Breast epithelium (tissue), 4 donors: ENCODE data around the gene CDH23. TPM values are rescaled to one million over a fixed set of nuclear protein-coding genes. Genes with fewer than 3 reads are reported as not detected.
A peak's percentile ranks its signal among the peaks of the same experiment; 100 is the strongest.

Source experiments
- DNase-seq, 2 donors: peaks; one replicate each; pipeline ENCODE4 v3.0.0-alpha.2; 2019; ENCODE audit warnings: low spot score in 2 of 2
- H3K27ac ChIP-seq, 2 donors: fragments of 200-600 bp; sonication (generic) in 1 of 2; one replicate each; pipeline ENCODE4 v1.5.1; 2016 to 2019; ENCODE audit warnings: mild to moderate bottlenecking in 1 of 2
- H3K27me3 ChIP-seq, 2 donors: fragments of 200-600 bp; sonication (generic) in 1 of 2; one replicate each; pipeline versions ENCODE4 v1.5.1 to v1.6.0; 2017 to 2019; ENCODE audit warnings: control low read depth in 1 of 2, mild to moderate bottlenecking in 1 of 2
- H3K36me3 ChIP-seq: fragments of 200-600 bp; one replicate; pipeline ENCODE4 v1.5.1; 2019
- H3K4me1 ChIP-seq, 2 donors: fragments of 200-600 bp; sonication (generic); one replicate each; pipeline ENCODE4 v1.5.1; 2016 to 2019; ENCODE audit warnings: control low read depth in 1 of 2
- H3K4me3 ChIP-seq, 3 donors: fragments of 200-600 bp; sonication (generic); 1 replicate in 2 of 3; 2 replicates in 1 of 3; pipeline ENCODE4 v1.5.1; 2016 to 2019; ENCODE audit warnings: mild to moderate bottlenecking in 3 of 3, moderate library complexity in 2 of 3
- H3K9me3 ChIP-seq, 2 donors: fragments of 200-600 bp; sonication (generic) in 1 of 2; one replicate each; pipeline ENCODE4 v1.5.1; 2016 to 2019; ENCODE audit warnings: control low read depth in 1 of 2
- POLR2A ChIP-seq: fragments of 450-650 bp; IDR thresholded peaks from one replicate; pipeline ENCODE4 v1.6.1; 2016; ENCODE audit warnings: antibody characterized with exemption, mild to moderate bottlenecking, moderate library complexity
- POLR2AphosphoS5 ChIP-seq, 3 donors: sonication (generic); formaldehyde crosslinking; IDR thresholded peaks; one replicate each; pipeline ENCODE4 v1.6.1; 2017; ENCODE audit warnings: antibody characterized with exemption in 3 of 3
- intact Hi-C: fragments of 100-400 bp; cut with DNase I; formaldehyde crosslinking; loops from one replicate; pipeline ENCODE4 v1.15.1; 2023; ENCODE audit warnings: low total_unique reads
- total RNA-seq, 3 donors: library from RNA; depleted of rRNA; stranded (reverse); fragments of >200 nt; gene quantifications; one replicate each; pipeline ENCODE4 v1.1.0, GENCODE V29; 2016
- TF ChIP-seq, protein P1 (sequence below), 3 donors: fragments of 450-650 bp; IDR thresholded peaks; one replicate each; pipeline ENCODE4 v1.5.1; 2016 to 2017; ENCODE audit warnings: antibody characterized with exemption in 3 of 3, mild to moderate bottlenecking in 3 of 3, moderate library complexity in 3 of 3

CDH23 gene
- total RNA-seq, 3 donors from 2014 or later: 8.5 to 13.8 (median 11.6) TPM

DNA sequence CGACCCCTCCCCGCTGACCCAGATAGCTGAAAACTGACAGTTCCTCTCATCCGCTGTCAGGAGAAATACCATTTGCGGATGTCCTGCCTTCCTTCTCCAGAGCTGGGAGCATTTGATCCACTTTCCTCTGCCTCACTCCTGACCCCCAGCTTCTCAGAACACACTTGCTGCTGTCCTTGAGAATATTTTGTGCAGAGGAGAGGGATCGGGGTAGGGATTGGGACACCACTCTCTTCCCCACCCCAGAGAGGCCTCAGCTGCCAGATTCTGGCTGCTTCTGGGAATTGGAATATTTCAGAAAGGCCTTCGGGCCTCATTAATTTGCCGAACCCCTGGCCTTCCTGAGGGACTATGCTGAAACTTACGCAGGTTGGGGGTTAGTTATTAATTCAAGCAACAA, 225.9 kb downstream of the CDH23 start:
- DNase-seq: no peak
- intact Hi-C loops: no loop called here
- Histone ChIP-seq H3K27me3 (no peaks in the 10 kb centered on the region), H3K36me3 (no peaks in the 10 kb centered on the region), H3K4me1 (no peaks in the 10 kb centered on the region), H3K9me3 (no peaks in the 10 kb centered on the region), H3K27ac (peak overlapping the region; percentile 7 to 54), H3K4me3 (no peak overlapping the region)
- no peak for TF ChIP-seq POLR2A
- TF ChIP-seq, protein P1, sequence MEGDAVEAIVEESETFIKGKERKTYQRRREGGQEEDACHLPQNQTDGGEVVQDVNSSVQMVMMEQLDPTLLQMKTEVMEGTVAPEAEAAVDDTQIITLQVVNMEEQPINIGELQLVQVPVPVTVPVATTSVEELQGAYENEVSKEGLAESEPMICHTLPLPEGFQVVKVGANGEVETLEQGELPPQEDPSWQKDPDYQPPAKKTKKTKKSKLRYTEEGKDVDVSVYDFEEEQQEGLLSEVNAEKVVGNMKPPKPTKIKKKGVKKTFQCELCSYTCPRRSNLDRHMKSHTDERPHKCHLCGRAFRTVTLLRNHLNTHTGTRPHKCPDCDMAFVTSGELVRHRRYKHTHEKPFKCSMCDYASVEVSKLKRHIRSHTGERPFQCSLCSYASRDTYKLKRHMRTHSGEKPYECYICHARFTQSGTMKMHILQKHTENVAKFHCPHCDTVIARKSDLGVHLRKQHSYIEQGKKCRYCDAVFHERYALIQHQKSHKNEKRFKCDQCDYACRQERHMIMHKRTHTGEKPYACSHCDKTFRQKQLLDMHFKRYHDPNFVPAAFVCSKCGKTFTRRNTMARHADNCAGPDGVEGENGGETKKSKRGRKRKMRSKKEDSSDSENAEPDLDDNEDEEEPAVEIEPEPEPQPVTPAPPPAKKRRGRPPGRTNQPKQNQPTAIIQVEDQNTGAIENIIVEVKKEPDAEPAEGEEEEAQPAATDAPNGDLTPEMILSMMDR (IDR thresholded peaks at IDR 0.05): no peak
- TF ChIP-seq POLR2AphosphoS5 (IDR thresholded peaks at IDR 0.05): no peak

DNA sequence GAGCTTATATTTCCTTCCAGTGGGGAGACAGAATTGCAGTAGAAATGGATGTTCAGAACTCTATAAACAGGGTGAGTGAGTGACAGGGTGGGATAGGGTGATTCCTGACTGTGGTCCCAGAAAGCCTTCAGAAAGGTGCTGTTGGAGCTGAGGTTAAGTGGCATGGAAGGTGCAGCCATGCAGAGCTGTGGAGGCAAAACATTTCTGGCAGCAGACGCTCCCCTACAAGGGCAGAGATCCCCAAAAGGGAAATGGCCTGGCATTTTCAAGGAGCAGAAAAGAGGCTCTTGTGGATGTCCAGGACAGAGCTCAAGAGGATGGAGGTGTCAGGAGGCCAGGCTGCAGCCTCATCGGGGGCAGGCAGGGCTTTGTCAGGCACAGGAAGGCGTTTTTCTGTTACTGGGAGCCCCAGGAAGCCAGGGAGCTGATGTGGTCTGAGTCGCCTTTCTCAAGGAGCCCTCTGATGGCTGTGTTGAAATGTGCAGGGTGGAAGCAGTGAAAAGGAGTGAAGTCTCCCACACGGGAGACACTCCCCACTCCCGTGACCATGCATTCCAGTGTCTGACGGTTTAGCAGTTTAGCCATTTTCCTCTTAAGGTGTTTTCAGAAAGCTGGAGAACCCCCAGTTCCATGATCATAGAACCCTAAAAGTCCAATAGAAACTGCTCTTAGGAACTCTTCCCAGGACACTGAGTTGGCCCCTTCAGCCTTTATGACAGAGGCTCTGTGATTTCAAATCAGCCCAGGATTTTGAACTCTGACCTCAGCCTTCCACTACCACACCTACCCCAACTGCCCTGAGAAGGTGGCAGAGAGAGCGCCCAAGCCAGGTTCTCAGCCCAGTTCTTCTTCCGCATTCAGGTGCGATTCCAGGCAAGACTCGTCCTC, 226.6 kb downstream of the CDH23 start:
- no peak for DNase-seq
- TF ChIP-seq POLR2A (no peak), POLR2AphosphoS5 (IDR thresholded peaks at IDR 0.05) (no peak)
- TF ChIP-seq, protein P1 (IDR thresholded peaks at IDR 0.05): no peak
- no peaks in the 10 kb centered on the region for H3K9me3 ChIP-seq
- no peak overlapping the region for H3K4me3 ChIP-seq
- H3K27me3 ChIP-seq: no peaks in the 10 kb centered on the region
- H3K27ac ChIP-seq: peak overlapping the region in 1 of 2 donors; percentile 48
- no peaks in the 10 kb centered on the region for H3K36me3 ChIP-seq
- H3K4me1 ChIP-seq: no peaks in the 10 kb centered on the region
- intact Hi-C loops: no loop called here

DNA sequence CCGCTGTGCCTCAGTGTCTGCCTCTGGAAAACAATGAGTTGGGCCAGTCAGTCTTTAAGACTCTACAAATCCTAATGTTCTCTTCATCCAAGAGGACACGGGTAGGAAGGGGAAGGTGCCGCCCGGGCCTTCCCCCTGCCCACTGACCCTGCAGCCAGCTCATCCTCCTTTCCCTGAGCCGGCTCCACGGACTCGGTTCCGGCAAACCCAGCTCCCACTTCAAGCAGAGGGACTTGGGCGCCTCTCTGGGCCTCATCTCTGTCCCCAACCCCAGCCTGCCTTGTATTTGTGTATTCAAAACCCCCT, 227.2 kb downstream of the CDH23 start:
- TF ChIP-seq POLR2A: no peak
- TF ChIP-seq, protein P1 (IDR thresholded peaks at IDR 0.05): no peak
- no peak for TF ChIP-seq POLR2AphosphoS5 (IDR thresholded peaks at IDR 0.05)
- H3K27me3 ChIP-seq: no peaks in the 10 kb centered on the region
- H3K4me1 ChIP-seq: no peaks in the 10 kb centered on the region
- intact Hi-C loops: no loop called here
- H3K4me3 ChIP-seq: no peak overlapping the region
- no peaks in the 10 kb centered on the region for H3K36me3 ChIP-seq
- H3K27ac ChIP-seq: no peak overlapping the region
- no peaks in the 10 kb centered on the region for H3K9me3 ChIP-seq
- no peak for DNase-seq

DNA sequence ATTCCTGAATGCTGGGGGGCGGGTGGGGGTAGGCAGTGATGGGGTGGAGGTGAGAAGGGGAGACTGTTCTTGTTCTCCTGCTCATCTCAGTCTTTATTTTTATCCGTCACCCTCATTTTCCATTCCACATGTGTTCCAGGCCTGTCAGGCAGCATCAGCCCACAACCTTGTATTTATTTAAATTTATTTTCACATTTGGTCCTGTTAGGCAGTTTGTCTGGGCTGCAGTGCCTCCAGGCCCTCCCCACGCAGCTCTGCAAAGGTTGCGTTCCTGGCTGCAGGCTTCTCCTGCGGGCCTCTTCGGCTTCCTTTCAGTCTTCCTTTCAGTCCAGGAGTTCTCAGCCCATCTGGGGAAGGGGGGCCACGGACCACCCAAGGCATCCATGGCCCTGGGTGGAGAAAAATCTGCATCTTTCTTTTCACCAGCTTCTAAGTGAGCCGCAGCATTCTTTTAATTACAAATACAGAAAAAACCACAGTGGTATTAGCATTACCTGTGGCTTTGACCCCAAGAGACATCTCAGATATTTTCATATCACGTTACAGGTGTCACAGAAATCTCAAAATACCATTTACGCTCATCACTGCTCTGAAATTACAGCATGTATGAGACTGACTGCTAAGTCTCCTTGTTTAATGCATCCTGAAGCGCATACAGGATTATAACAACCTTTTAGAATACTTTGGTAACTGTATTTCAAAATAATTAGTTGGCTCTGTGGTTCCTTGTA, 228.9 kb downstream of the CDH23 start:
- no peaks in the 10 kb centered on the region for H3K4me1 ChIP-seq
- no peak for TF ChIP-seq POLR2AphosphoS5 (IDR thresholded peaks at IDR 0.05)
- TF ChIP-seq POLR2A: no peak
- TF ChIP-seq, protein P1 (IDR thresholded peaks at IDR 0.05): no peak
- no peaks in the 10 kb centered on the region for H3K36me3 ChIP-seq
- no peak overlapping the region for H3K27ac ChIP-seq
- no peak for DNase-seq
- H3K9me3 ChIP-seq: no peaks in the 10 kb centered on the region
- intact Hi-C loops: no loop called here
- H3K4me3 ChIP-seq: no peak overlapping the region
- H3K27me3 ChIP-seq: no peaks in the 10 kb centered on the region
